ENCODE results near the gene MEF2A. TPM values are rescaled to one million over a fixed set of nuclear protein-coding genes. Genes with fewer than 3 reads are reported as not detected.

MEF2A gene
- total RNA-seq, 1 experiment from 2014 or later: 30.7 TPM

- TF ChIP-seq E2F4 (CRISPR knock-in tag; IDR thresholded peaks at IDR 0.05; ENCODE audit: borderline replicate concordance, low read depth): no peak
Observed at GRCh38 chr15:99594916-99595315, 29.1 kb downstream of the MEF2A start (continued).

GRCh38 chr15:99598296-99598695 lies 32.5 kb downstream of the MEF2A start:
- Mint-ChIP-seq H3K27ac (peak overlapping the region; percentile 15; the same call in 1 of the 2 replicates), H3K9me3 (peaks cover 13% of the 10 kb centered on the region), H3K27me3 (ENCODE audit: low read depth) (no peaks in the 10 kb centered on the region), H3K36me3 (peaks cover 39% of the 10 kb centered on the region), H3K4me1 (peaks cover 51% of the 10 kb centered on the region), H3K4me3 (no peak overlapping the region)
- CTCF ChIA-PET: no interaction called here
- no peak for TF ChIP-seq E2F1 (CRISPR knock-in tag; IDR thresholded peaks at IDR 0.05)
- no peak for TF ChIP-seq TCF7 (CRISPR knock-in tag; IDR thresholded peaks at IDR 0.05; ENCODE audit: low read depth)
- no peak for TF ChIP-seq MYBL2 (CRISPR knock-in tag; IDR thresholded peaks at IDR 0.05)
- TF ChIP-seq NFE2L1 (CRISPR knock-in tag; IDR thresholded peaks at IDR 0.05): no peak
- no peak for TF ChIP-seq ZNF423 (CRISPR knock-in tag; IDR thresholded peaks at IDR 0.05)
- TF ChIP-seq FOXK1 (CRISPR knock-in tag; IDR thresholded peaks at IDR 0.05): no peak
- TF ChIP-seq CBFB (CRISPR knock-in tag; IDR thresholded peaks at IDR 0.05; ENCODE audit: low read depth): no peak
- TF ChIP-seq STAT6 (CRISPR knock-in tag; conservative IDR thresholded peaks at IDR 0.05; ENCODE audit: low read depth): no peak
- no peak for TF ChIP-seq ATF1 (CRISPR knock-in tag; IDR thresholded peaks at IDR 0.05)
- no peak for TF ChIP-seq FOXJ3 (CRISPR knock-in tag; IDR thresholded peaks at IDR 0.05; ENCODE audit: borderline replicate concordance)
- no peak for TF ChIP-seq ERG (CRISPR knock-in tag; IDR thresholded peaks at IDR 0.05)
- TF ChIP-seq FOXP1 (CRISPR knock-in tag; IDR thresholded peaks at IDR 0.05; ENCODE audit: borderline replicate concordance): no peak
- no peak for TF ChIP-seq NR3C1 (CRISPR knock-in tag; conservative IDR thresholded peaks at IDR 0.05; ENCODE audit: low read depth)
- no peak for ATAC-seq
- no peak for DNase-seq (ENCODE audit: low spot score)
- POLR2A ChIA-PET: no interaction called here

- CTCF ChIA-PET: interaction anchor here (0.7 kb wide), 1 partner anchor 30 kb away, joined by 3 read pairs; no protein-coding TSS in a partner anchor
- no peak for ATAC-seq
- peaks cover 17% of the 10 kb centered on the region for H3K36me3 Mint-ChIP-seq
- peaks cover 70% of the 10 kb centered on the region for H3K4me1 Mint-ChIP-seq
- H3K4me3 Mint-ChIP-seq: no peak overlapping the region
- peaks cover 6% of the 10 kb centered on the region for H3K9me3 Mint-ChIP-seq
- H3K27ac Mint-ChIP-seq: peak overlapping the region; percentile 83
- H3K27me3 Mint-ChIP-seq (ENCODE audit: low read depth): no peaks in the 10 kb centered on the region
- POLR2A ChIA-PET: no interaction called here
- no peak for DNase-seq (ENCODE audit: low spot score)
- TF ChIP-seq GTF2I (CRISPR knock-in tag; conservative IDR thresholded peaks at IDR 0.05) (no peak), FOXJ3 (CRISPR knock-in tag; IDR thresholded peaks at IDR 0.05; ENCODE audit: borderline replicate concordance) (no peak), MXD4 (CRISPR knock-in tag; IDR thresholded peaks at IDR 0.05; ENCODE audit: borderline replicate concordance) (no peak), IRF2 (CRISPR knock-in tag; IDR thresholded peaks at IDR 0.05; ENCODE audit: borderline replicate concordance, low read depth) (no peak), ARID4B (CRISPR knock-in tag; IDR thresholded peaks at IDR 0.05; ENCODE audit: borderline replicate concordance) (no peak), GRHL2 (CRISPR knock-in tag; IDR thresholded peaks at IDR 0.05; ENCODE audit: insufficient replicate concordance, severe bottlenecking) (no peak), ZBTB21 (CRISPR knock-in tag; IDR thresholded peaks at IDR 0.05; ENCODE audit: borderline replicate concordance) (no peak), ZNF219 (CRISPR knock-in tag; IDR thresholded peaks at IDR 0.05; ENCODE audit: borderline replicate concordance) (no peak), ESRRA (CRISPR knock-in tag; IDR thresholded peaks at IDR 0.05; ENCODE audit: borderline replicate concordance) (no peak)
Observed at GRCh38 chr15:99603828-99604227, 38.0 kb downstream of the MEF2A start.
